PC-9 (cell line): ENCODE results near the gene CALN1. TPM values are rescaled to one million over a fixed set of nuclear protein-coding genes. Genes with fewer than 3 reads are reported as not detected.

Source experiments
- BruUV-seq: library from RNA; stranded (reverse); fragments of 400-500 nt; replicated peaks from 2 replicates; lab custom pipeline; 2021; lab: Mats Ljungman, UMichigan
- CTCF ChIA-PET: fragments of 300-600 bp; sonication (Branson Sonifier 250); formaldehyde crosslinking; loops from one replicate; lab custom pipeline; 2022; ENCODE audit warnings: antibody characterized with exemption; lab: Charles Lee
- POLR2A ChIA-PET: fragments of 300-600 bp; sonication (Branson Sonifier 250); formaldehyde crosslinking; loops from one replicate; lab custom pipeline; 2022; ENCODE audit warnings: antibody characterized with exemption; ENCODE audit not compliant: unreplicated experiment; lab: Charles Lee
- DNase-seq, 2 experiments: peaks; one replicate each; pipeline versions ENCODE4 v3.0.0 to v3.0.0-alpha.2; 2015 to 2022; ENCODE audit warnings: mixed read lengths in 1 of 2
- H2AFZ ChIP-seq: fragments of 200-600 bp; sonication (generic); 2 replicates; pipeline ENCODE4 v1.8.1; 2017; ENCODE audit warnings: antibody characterized with exemption
- H3F3A ChIP-seq: fragments of 200-600 bp; sonication (generic); 2 replicates; pipeline ENCODE4 v1.8.1; 2017; ENCODE audit warnings: antibody characterized with exemption, mild to moderate bottlenecking, low read depth; ENCODE audit not compliant: insufficient read depth
- H3K27ac ChIP-seq: fragments of 200-600 bp; sonication (generic); 2 replicates; pipeline ENCODE4 v1.6.1; 2016; ENCODE audit warnings: mixed run types
- H3K27me3 ChIP-seq: fragments of 200-600 bp; sonication (generic); 2 replicates; pipeline ENCODE4 v1.6.1; 2016; ENCODE audit warnings: low read depth, mixed run types; ENCODE audit not compliant: insufficient read depth
- H3K36me3 ChIP-seq: fragments of 200-600 bp; sonication (generic); 2 replicates; pipeline ENCODE4 v1.6.1; 2016; ENCODE audit warnings: low read depth, mixed run types
- H3K4me1 ChIP-seq: fragments of 200-600 bp; sonication (generic); replicated peaks from 2 replicates; pipeline ENCODE4 v1.6.1; 2016; ENCODE audit warnings: mixed run types; ENCODE audit not compliant: insufficient read depth
- H3K4me2 ChIP-seq: fragments of 200-600 bp; sonication (generic); 2 replicates; pipeline ENCODE4 v1.6.1; 2017; ENCODE audit warnings: mixed run types
- H3K4me3 ChIP-seq: fragments of 200-600 bp; sonication (generic); 2 replicates; pipeline ENCODE4 v1.6.1; 2016; ENCODE audit warnings: mixed run types
- H3K79me2 ChIP-seq: fragments of 200-600 bp; sonication (generic); 2 replicates; pipeline ENCODE4 v1.6.1; 2017; ENCODE audit warnings: low read depth, mixed run types
- H3K9me2 ChIP-seq: fragments of 200-600 bp; sonication (generic); 2 replicates; pipeline ENCODE4 v1.8.1; 2017; ENCODE audit warnings: mild to moderate bottlenecking; ENCODE audit not compliant: insufficient read depth
- H3K9me3 ChIP-seq: fragments of 200-600 bp; sonication (generic); 2 replicates; pipeline ENCODE4 v1.8.1; 2016; ENCODE audit warnings: low read depth; ENCODE audit not compliant: insufficient read depth
- H4K20me1 ChIP-seq: fragments of 200-600 bp; sonication (generic); 2 replicates; pipeline ENCODE4 v1.8.1; 2017; ENCODE audit not compliant: insufficient read depth
- CTCF ChIP-seq: fragments of 200-600 bp; sonication (generic); conservative IDR thresholded peaks from 2 replicates; pipeline ENCODE4 v1.6.1; 2017; ENCODE audit warnings: mixed run types, antibody characterized with exemption, mild to moderate bottlenecking, moderate library complexity
- EZH2 ChIP-seq: fragments of 200-600 bp; sonication (generic); IDR thresholded peaks from 2 replicates; pipeline ENCODE4 v1.8.0; 2017; ENCODE audit warnings: antibody characterized with exemption, low read depth
- intact Hi-C: fragments of 100-400 bp; cut with micrococcal nuclease; formaldehyde crosslinking; loops from one replicate; pipeline ENCODE4 v1.10.0; 2022; ENCODE audit not compliant: unreplicated experiment
- total RNA-seq: library from RNA; stranded (reverse); gene quantifications from 2 replicates; pipeline ENCODE4 v1.2.3, GENCODE V29; 2021

CALN1 gene
- total RNA-seq, 1 experiment from 2014 or later = not detected

- no TSS peak for BruUV-seq
- no peaks in the 10 kb centered on the region for H3K9me2 ChIP-seq
- ChIA-PET CTCF (no interaction called here), POLR2A (no interaction called here)
- peaks cover 41% of the 10 kb centered on the region for H3K27me3 ChIP-seq
- H3K4me3 ChIP-seq = no peak overlapping the region
- no peaks in the 10 kb centered on the region for H3K79me2 ChIP-seq
- no peak overlapping the region for H3K4me2 ChIP-seq
- H4K20me1 ChIP-seq = no peaks in the 10 kb centered on the region
- no peak for DNase-seq
- no peak overlapping the region for H3K27ac ChIP-seq
- no peaks in the 10 kb centered on the region for H3K4me1 ChIP-seq
- no peaks in the 10 kb centered on the region for H3K9me3 ChIP-seq
- no peaks in the 10 kb centered on the region for H3K36me3 ChIP-seq
- TF ChIP-seq EZH2 (no peak), CTCF (no peak)
- intact Hi-C loops = no loop called here
- H2AFZ ChIP-seq = no peak overlapping the region
- H3F3A ChIP-seq = no peaks in the 10 kb centered on the region
Measured at GRCh38 chr7:72101444-72101843, 310.7 kb downstream of the CALN1 start.

GRCh38 chr7:72099784-72100183 is 312.4 kb downstream of the CALN1 start:
- no peaks in the 10 kb centered on the region for H3K9me3 ChIP-seq
- ChIA-PET POLR2A (no interaction called here), CTCF (interaction anchor here (0.7 kb wide), 1 partner anchor 471 kb away, joined by 5 read pairs; no protein-coding TSS in a partner anchor)
- no peak overlapping the region for H3K27ac ChIP-seq
- no peak for DNase-seq
- BruUV-seq = no TSS peak
- no peak overlapping the region for H2AFZ ChIP-seq
- no peak overlapping the region for H3K4me3 ChIP-seq
- no peaks in the 10 kb centered on the region for H3K36me3 ChIP-seq
- no peaks in the 10 kb centered on the region for H3K9me2 ChIP-seq
- H3F3A ChIP-seq = no peaks in the 10 kb centered on the region
- peaks cover 41% of the 10 kb centered on the region for H3K27me3 ChIP-seq
- H3K4me1 ChIP-seq = no peaks in the 10 kb centered on the region
- H3K4me2 ChIP-seq = no peak overlapping the region
- H4K20me1 ChIP-seq = no peaks in the 10 kb centered on the region
- H3K79me2 ChIP-seq = no peaks in the 10 kb centered on the region
- intact Hi-C loops = no loop called here
- TF ChIP-seq CTCF = no peak
- no peak for TF ChIP-seq EZH2

- no peak for TF ChIP-seq CTCF
- Histone ChIP-seq H3K79me2 (no peaks in the 10 kb centered on the region), H3K4me2 (no peak overlapping the region), H3K27ac (no peak overlapping the region), H4K20me1 (no peaks in the 10 kb centered on the region), H3K9me3 (no peaks in the 10 kb centered on the region), H3K4me3 (no peak overlapping the region), H3K9me2 (no peaks in the 10 kb centered on the region), H3K4me1 (no peaks in the 10 kb centered on the region), H3K36me3 (no peaks in the 10 kb centered on the region), H2AFZ (no peak overlapping the region), H3F3A (no peaks in the 10 kb centered on the region), H3K27me3 (peaks cover 41% of the 10 kb centered on the region)
- POLR2A ChIA-PET = no interaction called here
- BruUV-seq = no TSS peak
- DNase-seq = no peak
- CTCF ChIA-PET = no interaction called here
- intact Hi-C loops = no loop called here
Measured at GRCh38 chr7:72098807-72099580, 313.1 kb downstream of the CALN1 start.
